ENCODE measurements around the gene AADACL4. TPM values are rescaled to one million over a fixed set of nuclear protein-coding genes. Genes with fewer than 3 reads are reported as not detected.

Gene AADACL4
- 0.31 to 0.36 TPM (median 0.31 TPM) in 3 replicates for total RNA-seq

GRCh38 chr1:12643785-12644184 lies at the start of gene AADACL4:
Gene AADACL4 (plus strand): TSS chr1:12644085. CDS start chr1:12644547, 462 bp downstream.
- no peak for DNase-seq (ENCODE audit: low spot score in 2 of 2, unreplicated experiment in 2 of 2)
- Mint-ChIP-seq H3K27me3 (ENCODE audit: low read depth) (peaks cover 14% of the 10 kb centered on the region), H3K4me1 (peaks cover under 1% of the 10 kb centered on the region), H3K36me3 (peaks cover 8% of the 10 kb centered on the region), H3K27ac (no peak within 1 kb of the TSS), H3K4me3 (no peak within 1 kb of the TSS), H3K9me3 (peaks cover 31% of the 10 kb centered on the region)
- TF ChIP-seq CTCF (IDR thresholded peaks at IDR 0.05; ENCODE audit: unreplicated experiment) = no peak

- Mint-ChIP-seq H3K4me1 (peaks cover 79% of the 10 kb centered on the region), H3K27ac (peak overlapping the region; percentile 99), H3K4me3 (peak overlapping the region; percentile 55), H3K36me3 (peaks cover 27% of the 10 kb centered on the region), H3K27me3 (ENCODE audit: low read depth) (no peaks in the 10 kb centered on the region), H3K9me3 (no peaks in the 10 kb centered on the region)
- no peak for DNase-seq (ENCODE audit: low spot score in 2 of 2, unreplicated experiment in 2 of 2)
- TF ChIP-seq CTCF (IDR thresholded peaks at IDR 0.05; ENCODE audit: unreplicated experiment) = no peak
Observed at GRCh38 chr1:12594490-12594889, 49.4 kb upstream of the AADACL4 start.

DNA sequence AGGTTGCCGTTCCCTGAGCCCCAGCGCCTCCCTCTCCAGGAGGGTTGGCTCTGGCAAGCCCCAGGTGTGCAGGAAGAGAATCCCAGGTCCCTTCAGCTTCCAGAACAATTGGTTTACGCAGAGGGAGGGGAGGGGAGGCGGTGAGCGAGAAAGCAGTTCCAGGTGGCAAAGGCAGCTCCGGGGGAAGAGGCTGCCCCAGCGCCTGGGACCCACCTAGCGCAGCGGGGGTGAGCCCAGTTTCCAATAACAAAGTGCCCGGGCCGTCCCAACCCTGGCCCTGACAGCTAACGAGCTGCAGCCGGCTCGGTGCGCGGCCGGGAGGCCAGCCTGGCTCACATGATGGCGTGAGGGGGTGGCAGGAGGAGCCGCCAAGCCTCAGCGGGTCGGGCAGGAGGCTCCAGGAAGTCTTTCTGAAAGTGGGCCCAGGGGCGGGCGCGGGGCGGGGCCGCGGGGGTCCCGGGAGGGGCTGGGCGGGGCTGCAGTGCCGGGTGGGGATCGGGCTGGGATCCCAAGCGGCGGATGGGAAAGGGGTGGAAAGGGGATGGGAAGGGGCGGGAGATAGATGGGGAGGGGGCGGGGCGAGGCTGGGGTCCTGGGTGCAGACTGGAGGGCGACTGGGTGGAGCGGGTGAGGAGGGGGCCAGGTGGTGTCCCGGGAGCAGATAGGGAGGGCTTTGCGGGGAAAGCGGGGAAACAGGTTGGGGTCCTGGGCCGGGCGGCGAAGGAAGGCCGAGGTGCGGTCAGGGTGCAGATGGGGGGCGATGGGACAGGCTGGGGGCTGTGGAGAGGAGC lies 48.7 kb upstream of the AADACL4 start:
- TF ChIP-seq CTCF (IDR thresholded peaks at IDR 0.05; ENCODE audit: unreplicated experiment) = no peak
- Mint-ChIP-seq H3K27ac (peak overlapping the region; percentile 99), H3K27me3 (ENCODE audit: low read depth) (no peaks in the 10 kb centered on the region), H3K4me3 (peak overlapping the region; percentile 55), H3K9me3 (no peaks in the 10 kb centered on the region), H3K4me1 (peaks cover 86% of the 10 kb centered on the region), H3K36me3 (peaks cover 27% of the 10 kb centered on the region)
- peak; percentile 69 to 79 for DNase-seq (ENCODE audit: low spot score in 2 of 2, unreplicated experiment in 2 of 2)

DNA sequence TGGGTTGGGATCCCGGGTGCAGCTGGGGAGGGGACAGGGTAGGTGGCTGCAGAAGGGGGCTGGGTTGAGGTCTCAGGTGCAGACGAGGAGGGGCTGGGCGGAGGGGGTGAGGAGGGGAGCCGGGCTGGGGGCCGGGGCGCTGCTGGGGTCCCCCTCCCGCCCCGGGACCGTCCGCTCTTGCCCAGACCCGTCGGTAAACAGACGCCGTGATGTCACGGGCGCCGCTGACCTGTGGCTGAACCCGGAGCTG lies 48.2 kb upstream of the AADACL4 start:
- Mint-ChIP-seq H3K27ac (peak overlapping the region; percentile 93), H3K27me3 (ENCODE audit: low read depth) (no peaks in the 10 kb centered on the region), H3K9me3 (no peaks in the 10 kb centered on the region), H3K4me1 (peaks cover 89% of the 10 kb centered on the region), H3K4me3 (peak overlapping the region; percentile 55), H3K36me3 (peaks cover 24% of the 10 kb centered on the region)
- peak in 1 of 2 experiments; percentile 70 for DNase-seq (ENCODE audit: low spot score in 2 of 2, unreplicated experiment in 2 of 2)
- TF ChIP-seq CTCF (IDR thresholded peaks at IDR 0.05; ENCODE audit: unreplicated experiment) = no peak

GRCh38 chr1:12596007-12596821 lies 47.7 kb upstream of the AADACL4 start:
- Mint-ChIP-seq H3K4me3 (peak overlapping the region; percentile 55), H3K27me3 (ENCODE audit: low read depth) (no peaks in the 10 kb centered on the region), H3K9me3 (no peaks in the 10 kb centered on the region), H3K4me1 (peaks cover 89% of the 10 kb centered on the region), H3K36me3 (peaks cover 19% of the 10 kb centered on the region), H3K27ac (peak overlapping the region; percentile 96)
- TF ChIP-seq CTCF (IDR thresholded peaks at IDR 0.05; ENCODE audit: unreplicated experiment) = no peak
- DNase-seq (ENCODE audit: low spot score in 2 of 2, unreplicated experiment in 2 of 2) = peak; percentile 56 to 84

All from mesothelial cell of epicardium (in vitro differentiated cells).